HepG2 (cell line): ENCODE results near the gene SEC61A2. TPM values are rescaled to one million over a fixed set of nuclear protein-coding genes. Genes with fewer than 3 reads are reported as not detected.

Experiments
- ATAC-seq: fragments of 200-7000 bp; cut with Tn5 transposase; 3 replicates; pipeline ENCODE4 v1.9.1; 2020; ENCODE audit warnings: mild to moderate bottlenecking, moderate library complexity
- BruUV-seq: library from RNA; stranded (reverse); fragments of 400-500 nt; replicated peaks from 2 replicates; lab custom pipeline; 2021; lab: Mats Ljungman, UMichigan
- CTCF ChIA-PET: fragments of 300-600 bp; formaldehyde crosslinking; extraction: SDS; loops from one replicate; lab custom pipeline; 2021; ENCODE audit warnings: low total read pairs, inconsistent platforms, low intra/inter-chr PET ratio; lab: Yijun Ruan, JAX
- POLR2A ChIA-PET: fragments of 350-600 bp; sonication (Branson Sonifier 250); formaldehyde crosslinking; loops from one replicate; lab custom pipeline; 2020; ENCODE audit warnings: antibody characterized with exemption, inconsistent platforms; lab: Yijun Ruan, JAX
- DNase-seq: peaks from one replicate; pipeline ENCODE4 v3.0.0-alpha.2; 2015; ENCODE audit warnings: low spot score
- FAIRE-seq: peaks from 3 replicates; lab custom pipeline; 2011; peaks lifted over from hg19 to GRCh38; lab: Jason Lieb, UNC
- H2AFZ ChIP-seq: one replicate; pipeline ENCODE4 v1.6.1; 2011; ENCODE audit warnings: low read length, inconsistent platforms
- H3K27ac ChIP-seq: fragments of 300-600 bp; 3 replicates; pipeline ENCODE4 v1.8.0; 2011; ENCODE audit warnings: mixed run types, mild to moderate bottlenecking, mixed read lengths, low read length, inconsistent platforms; ENCODE audit not compliant: insufficient read depth; ENCODE audit errors: extremely low read length
- H3K27me3 ChIP-seq, 2 experiments: fragments of 200-600 bp in 1 of 2; 2 replicates in 1 of 2; 3 replicates in 1 of 2; pipeline versions ENCODE4 v1.6.0 to v1.8.0; 2011; ENCODE audit warnings: low read length in 2 of 2, mild to moderate bottlenecking in 2 of 2, moderate library complexity in 2 of 2, inconsistent platforms in 1 of 2; ENCODE audit not compliant: insufficient read depth in 2 of 2, control insufficient read depth in 1 of 2
- H3K36me3 ChIP-seq, 2 experiments: fragments of 200-600 bp in 1 of 2; replicated peaks in 1 of 2; 2 replicates in 1 of 2; 3 replicates in 1 of 2; pipeline versions ENCODE4 v1.5.1 to v1.8.0; 2011; ENCODE audit warnings: low read length in 2 of 2, inconsistent platforms in 1 of 2; ENCODE audit not compliant: insufficient read depth in 2 of 2, control insufficient read depth in 1 of 2
- H3K4me1 ChIP-seq: 2 replicates; pipeline ENCODE4 v1.5.1; 2012; ENCODE audit warnings: low read length, inconsistent platforms; ENCODE audit not compliant: insufficient read depth
- H3K4me2 ChIP-seq: 2 replicates; pipeline ENCODE4 v1.6.0; 2011; ENCODE audit warnings: low read depth, low read length, inconsistent platforms
- H3K4me3 ChIP-seq, 3 experiments: fragments of 200-600 bp in 1 of 3; sonication (generic), shearing (Covaris generic) in 1 of 3; replicated peaks in 1 of 3; 2 replicates each; pipeline ENCODE4 v1.5.1; 2011 to 2016; ENCODE audit warnings: low read length in 3 of 3, inconsistent platforms in 2 of 3, low read depth in 2 of 3, mild to moderate bottlenecking in 2 of 3, control low read depth in 1 of 3, mixed read lengths in 1 of 3; ENCODE audit not compliant: insufficient read depth in 1 of 3
- H3K79me2 ChIP-seq: one replicate; pipeline ENCODE4 v1.6.1; 2011; ENCODE audit warnings: low read length, inconsistent platforms; ENCODE audit not compliant: insufficient read depth
- H3K9ac ChIP-seq: 2 replicates; pipeline ENCODE4 v1.6.0; 2011; ENCODE audit warnings: mild to moderate bottlenecking, low read depth, low read length, inconsistent platforms; ENCODE audit not compliant: insufficient read depth
- H3K9me3 ChIP-seq: 2 replicates; pipeline ENCODE4 v1.5.1; 2012; ENCODE audit warnings: mild to moderate bottlenecking, low read length
- H4K20me1 ChIP-seq: 2 replicates; pipeline ENCODE4 v1.6.0; 2011; ENCODE audit warnings: inconsistent platforms, mild to moderate bottlenecking, low read length, moderate library complexity; ENCODE audit not compliant: insufficient read depth
- GABPA ChIP-seq, 2 experiments: IDR thresholded peaks; 2 replicates each; pipeline ENCODE4 v1.6.1; 2011 to 2016; ENCODE audit warnings: low read depth in 2 of 2, low read length in 1 of 2, missing biosample characterization in 1 of 2, missing genetic modification characterization in 1 of 2
- HOMEZ ChIP-seq: IDR thresholded peaks from 2 replicates; pipeline ENCODE4 v1.6.1; 2016; ENCODE audit warnings: low read depth
- POLR2AphosphoS5 ChIP-seq: IDR thresholded peaks from 2 replicates; pipeline ENCODE4 v1.6.1; 2012; ENCODE audit warnings: low read depth, low read length
- SCMH1 ChIP-seq: sonication (generic); formaldehyde crosslinking; IDR thresholded peaks from 2 replicates; pipeline ENCODE4 v1.9.0; 2021; ENCODE audit warnings: missing genetic modification reagents, mild to moderate bottlenecking, borderline replicate concordance
- ZBTB7B ChIP-seq: sonication (generic); formaldehyde crosslinking; IDR thresholded peaks from 2 replicates; pipeline ENCODE4 v1.4.0; 2020; ENCODE audit warnings: missing genetic modification reagents
- ZNF264 ChIP-seq: sonication (generic); formaldehyde crosslinking; IDR thresholded peaks from 2 replicates; pipeline ENCODE4 v1.4.0; 2020; ENCODE audit warnings: missing genetic modification reagents
- ZNF644 ChIP-seq: IDR thresholded peaks from 2 replicates; pipeline ENCODE4 v1.6.1; 2016; ENCODE audit warnings: low read depth
- ZSCAN29 ChIP-seq: sonication (generic); formaldehyde crosslinking; conservative IDR thresholded peaks from 2 replicates; pipeline ENCODE4 v1.4.0; 2020; ENCODE audit warnings: mild to moderate bottlenecking, missing genetic modification reagents
- WGBS: methylation state at CpG from one replicate; pipeline ENCODE4 v1.1.6; 2017; ENCODE audit warnings: low lambda C conversion rate; 5-methylcytosine and 5-hydroxymethylcytosine counted together
- in situ Hi-C: cut with HindIII; loops from 2 replicates; pipeline ENCODE4 v1.10.0; 2017; ENCODE audit warnings: low pct_unique_long_range_greater_than_20kb; ENCODE audit not compliant: extremely low pct_ligation_motif_present
- intact Hi-C: fragments of 100-400 bp; cut with micrococcal nuclease; formaldehyde crosslinking; loops from one replicate; pipeline ENCODE4 v1.10.0; 2022; ENCODE audit not compliant: unreplicated experiment
- polyA plus RNA-seq, 8 experiments: library from polyadenylated mRNA; depleted of rRNA in 3 of 8; stranded (reverse) in 7 of 8; unstranded in 1 of 8; fragments of >200 nt; fragmentation: Illumina TruSeq in 4 of 8; extraction: Trizol in 4 of 8; gene quantifications; 2 replicates each; pipeline versions ENCODE4 v1.2.1 to v1.2.3, GENCODE V29; 2011 to 2016; ENCODE audit warnings: low read depth in 4 of 8, missing spikeins in 1 of 8, mixed read lengths in 1 of 8; ENCODE audit not compliant: insufficient read depth in 1 of 8
- total RNA-seq, 5 experiments: library from RNA; depleted of rRNA; stranded (reverse); fragments of >200 nt; fragmentation: Illumina TruSeq; extraction: Trizol; gene quantifications; 2 replicates each; pipeline ENCODE4 v1.2.3, GENCODE V29; 2016; ENCODE audit warnings: low read depth in 1 of 5
- TF ChIP-seq, protein P1 (sequence below): sonication (generic); formaldehyde crosslinking; IDR thresholded peaks from 2 replicates; pipeline ENCODE4 v1.8.0; 2022; ENCODE audit warnings: mild to moderate bottlenecking, missing genetic modification reagents; ENCODE audit not compliant: insufficient replicate concordance

SEC61A2 gene
- total and polyA plus RNA-seq, 2 of the 13 experiments (the other 11 are each of a cell fraction or from before 2014, with no cell fraction given): 5.5 to 7.4 TPM

- TF ChIP-seq ZNF264 (CRISPR knock-in tag) (no peak), SCMH1 (CRISPR knock-in tag) (no peak)
- Histone ChIP-seq H3K4me2 (no peak overlapping the region), H4K20me1 (no peaks in the 10 kb centered on the region), H3K27ac (no peak overlapping the region), H2AFZ (no peak overlapping the region), H3K9ac (no peak overlapping the region), H3K79me2 (no peaks in the 10 kb centered on the region), H3K4me1 (peaks cover 26% of the 10 kb centered on the region), H3K36me3 (peaks cover 0 to 8% of the 10 kb centered on the region in 2 experiments; a peak in 1 of 5 replicates), H3K27me3 (no peaks in the 10 kb centered on the region), H3K4me3 (no peak overlapping the region), H3K9me3 (no peaks in the 10 kb centered on the region)
- POLR2A ChIA-PET: no interaction called here
- FAIRE-seq: no peak
- 87% methylated on average over 6 of the region's 6 CpGs for WGBS
- no peak for DNase-seq
- in situ Hi-C loops (no loop called here), intact Hi-C loops (no loop called here)
- no TSS peak for BruUV-seq
- CTCF ChIA-PET: no interaction called here
- ATAC-seq: no peak
Measured at GRCh38 chr10:12154516-12154915, 25.0 kb downstream of the SEC61A2 start.

DNA sequence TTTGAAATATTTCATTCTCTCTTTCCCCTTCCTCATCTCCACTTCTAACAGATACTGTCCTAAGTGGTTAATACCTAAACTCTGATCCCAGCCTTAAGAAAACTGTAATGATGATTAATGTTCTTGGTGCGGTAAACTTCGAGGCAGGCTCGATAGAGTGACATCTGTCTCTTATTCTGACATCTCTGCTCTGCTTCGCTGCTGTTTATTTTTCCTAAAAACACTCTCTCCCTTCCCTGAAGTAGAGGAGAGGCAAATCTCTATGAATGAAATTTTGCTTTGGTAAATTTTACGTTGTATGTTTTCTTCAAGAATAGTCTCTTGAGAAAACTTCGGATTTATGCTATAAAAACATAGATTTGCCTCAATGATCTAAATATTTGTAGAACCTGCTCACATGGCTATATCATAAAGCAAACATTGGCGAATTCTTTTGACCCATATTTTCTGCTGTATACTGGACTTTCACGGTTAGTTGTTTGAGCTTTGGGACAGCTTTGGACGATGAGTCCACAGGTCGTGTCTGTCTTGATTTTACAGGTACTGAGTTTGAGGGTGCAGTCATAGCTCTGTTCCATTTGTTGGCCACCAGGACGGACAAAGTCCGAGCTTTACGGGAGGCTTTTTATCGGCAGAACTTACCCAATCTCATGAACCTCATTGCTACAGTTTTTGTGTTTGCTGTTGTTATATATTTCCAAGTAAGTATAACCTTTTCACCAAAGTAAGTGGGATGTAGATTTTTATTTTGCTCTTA lies 27.1 kb downstream of the SEC61A2 start:
- ChIA-PET POLR2A (interaction anchor here (1.0 kb wide), 1 partner anchor 113 kb away, joined by 4 read pairs; the partner anchor contains the start of gene UPF2), CTCF (no interaction called here)
- H3K9ac ChIP-seq: peak overlapping the region; percentile 31; the same call in 1 of the 2 replicates
- peak overlapping the region; percentile 71 for H3K27ac ChIP-seq
- WGBS: 19% methylated on average over 14 of the region's 14 CpGs
- H3K4me1 ChIP-seq: peaks cover 26% of the 10 kb centered on the region
- intact Hi-C loops: loop anchor here (2.0 kb wide), 1 partner anchor 40 kb away; the partner anchor contains the start of gene CDC123
- H3K27me3 ChIP-seq: no peaks in the 10 kb centered on the region
- no peaks in the 10 kb centered on the region for H3K79me2 ChIP-seq
- H3K4me3 ChIP-seq: peak overlapping the region in 1 of 3 experiments; percentile 24; a peak in 1 of 6 replicates
- H3K4me2 ChIP-seq: peak overlapping the region; percentile 29
- BruUV-seq: no TSS peak
- no peaks in the 10 kb centered on the region for H3K9me3 ChIP-seq
- DNase-seq: peak; percentile 80
- in situ Hi-C loops: no loop called here
- no peak overlapping the region for H2AFZ ChIP-seq
- peak; percentile 83 for FAIRE-seq
- peak; percentile 99 for ATAC-seq
- no peaks in the 10 kb centered on the region for H4K20me1 ChIP-seq
- H3K36me3 ChIP-seq: peaks cover 5 to 10% of the 10 kb centered on the region in 2 experiments; a peak in 2 of 5 replicates
- TF ChIP-seq ZSCAN29 (CRISPR knock-in tag) (0 out of 2 replicates have a peak, but pooled peaks have one; percentile 71), GABPA (IDR thresholded peaks at IDR 0.05; ENCODE audit: low read depth, low read length) (no peak), GABPA (CRISPR knock-in tag; IDR thresholded peaks at IDR 0.05; ENCODE audit: low read depth) (peak; percentile 17; the same call in 1 of the 2 replicates), POLR2AphosphoS5 (no peak), ZNF644 (CRISPR knock-in tag) (peak; percentile 76), HOMEZ (CRISPR knock-in tag) (peak; percentile 80; the same call in 1 of the 2 replicates), ZBTB7B (CRISPR knock-in tag) (0 out of 2 replicates have a peak, but pooled peaks have one; percentile 29)
- TF ChIP-seq, protein P1, sequence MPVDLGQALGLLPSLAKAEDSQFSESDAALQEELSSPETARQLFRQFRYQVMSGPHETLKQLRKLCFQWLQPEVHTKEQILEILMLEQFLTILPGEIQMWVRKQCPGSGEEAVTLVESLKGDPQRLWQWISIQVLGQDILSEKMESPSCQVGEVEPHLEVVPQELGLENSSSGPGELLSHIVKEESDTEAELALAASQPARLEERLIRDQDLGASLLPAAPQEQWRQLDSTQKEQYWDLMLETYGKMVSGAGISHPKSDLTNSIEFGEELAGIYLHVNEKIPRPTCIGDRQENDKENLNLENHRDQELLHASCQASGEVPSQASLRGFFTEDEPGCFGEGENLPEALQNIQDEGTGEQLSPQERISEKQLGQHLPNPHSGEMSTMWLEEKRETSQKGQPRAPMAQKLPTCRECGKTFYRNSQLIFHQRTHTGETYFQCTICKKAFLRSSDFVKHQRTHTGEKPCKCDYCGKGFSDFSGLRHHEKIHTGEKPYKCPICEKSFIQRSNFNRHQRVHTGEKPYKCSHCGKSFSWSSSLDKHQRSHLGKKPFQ (CRISPR knock-in tag): no peak
